ENCODE data around the gene MRPL14.
A peak's percentile ranks its signal among the peaks of the same experiment; 100 is the strongest.

Gene MRPL14

GRCh38 chr6:44072959-44073611, 54.2 kb downstream of the MRPL14 start:
- TF ChIP-seq, protein P1, sequence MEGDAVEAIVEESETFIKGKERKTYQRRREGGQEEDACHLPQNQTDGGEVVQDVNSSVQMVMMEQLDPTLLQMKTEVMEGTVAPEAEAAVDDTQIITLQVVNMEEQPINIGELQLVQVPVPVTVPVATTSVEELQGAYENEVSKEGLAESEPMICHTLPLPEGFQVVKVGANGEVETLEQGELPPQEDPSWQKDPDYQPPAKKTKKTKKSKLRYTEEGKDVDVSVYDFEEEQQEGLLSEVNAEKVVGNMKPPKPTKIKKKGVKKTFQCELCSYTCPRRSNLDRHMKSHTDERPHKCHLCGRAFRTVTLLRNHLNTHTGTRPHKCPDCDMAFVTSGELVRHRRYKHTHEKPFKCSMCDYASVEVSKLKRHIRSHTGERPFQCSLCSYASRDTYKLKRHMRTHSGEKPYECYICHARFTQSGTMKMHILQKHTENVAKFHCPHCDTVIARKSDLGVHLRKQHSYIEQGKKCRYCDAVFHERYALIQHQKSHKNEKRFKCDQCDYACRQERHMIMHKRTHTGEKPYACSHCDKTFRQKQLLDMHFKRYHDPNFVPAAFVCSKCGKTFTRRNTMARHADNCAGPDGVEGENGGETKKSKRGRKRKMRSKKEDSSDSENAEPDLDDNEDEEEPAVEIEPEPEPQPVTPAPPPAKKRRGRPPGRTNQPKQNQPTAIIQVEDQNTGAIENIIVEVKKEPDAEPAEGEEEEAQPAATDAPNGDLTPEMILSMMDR (conservative IDR thresholded peaks at IDR 0.05; ENCODE audit: low read depth): no peak

DNA sequence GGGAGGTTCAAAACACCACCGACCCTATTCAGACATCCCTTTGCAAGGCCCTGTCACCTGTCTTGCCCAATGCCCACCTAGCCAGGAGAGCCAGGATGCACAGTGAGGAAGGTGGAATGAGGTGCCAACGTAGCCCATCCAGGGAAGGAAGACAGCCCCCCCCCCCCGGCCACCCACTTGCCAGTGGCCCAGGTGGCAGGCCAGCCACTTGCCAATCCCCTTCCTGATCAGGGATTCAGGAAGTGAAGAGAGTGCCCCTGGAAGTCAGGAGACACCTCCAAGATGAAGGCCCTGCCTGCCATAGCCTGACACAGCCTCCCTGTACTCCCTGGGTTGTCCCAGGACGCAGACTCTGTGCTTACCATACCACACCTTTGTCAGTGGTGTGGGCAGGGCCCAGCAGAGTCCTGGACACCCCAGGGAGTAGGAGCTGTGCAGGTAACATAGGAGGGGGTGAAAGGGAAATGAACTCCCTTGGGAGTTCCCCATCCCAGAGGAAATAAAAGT, 54.7 kb downstream of the MRPL14 start:
- POLR2A ChIA-PET (ENCODE audit: low non-redundant PET): interaction anchor here (0.7 kb wide), 1 partner anchor 301 kb away, joined by 6 read pairs; no protein-coding TSS in a partner anchor
- CTCF ChIA-PET: interaction anchor here (0.6 kb wide), 1 partner anchor 61 kb away, joined by 3 read pairs; no protein-coding TSS in a partner anchor
- peak overlapping the region; percentile 65 for H3K27ac ChIP-seq
- TF ChIP-seq, protein P1 (conservative IDR thresholded peaks at IDR 0.05; ENCODE audit: low read depth): no peak
- DNase-seq (ENCODE audit: low spot score): no peak

More at GRCh38 chr6:44072959-44073611, 54.2 kb downstream of the MRPL14 start:
- ChIA-PET POLR2A (ENCODE audit: low non-redundant PET) (interaction anchor here (0.7 kb wide), 1 partner anchor 302 kb away, joined by 6 read pairs; no protein-coding TSS in a partner anchor), CTCF (interaction anchor here (0.6 to 2.8 kb wide), 6 partner anchors 8 to 406 kb away, joined by 3 to 16 read pairs (median 8); partner anchors contain the start of gene VEGFA)
- DNase-seq (ENCODE audit: low spot score): peak; percentile 76
- H3K27ac ChIP-seq: peak overlapping the region; percentile 65

GRCh38 chr6:44071670-44072451, 55.4 kb downstream of the MRPL14 start:
- POLR2A ChIA-PET (ENCODE audit: low non-redundant PET): no interaction called here
- TF ChIP-seq, protein P1 (conservative IDR thresholded peaks at IDR 0.05; ENCODE audit: low read depth): no peak
- CTCF ChIA-PET: no interaction called here
- peak overlapping the region; percentile 65 for H3K27ac ChIP-seq
- no peak for DNase-seq (ENCODE audit: low spot score)

DNA sequence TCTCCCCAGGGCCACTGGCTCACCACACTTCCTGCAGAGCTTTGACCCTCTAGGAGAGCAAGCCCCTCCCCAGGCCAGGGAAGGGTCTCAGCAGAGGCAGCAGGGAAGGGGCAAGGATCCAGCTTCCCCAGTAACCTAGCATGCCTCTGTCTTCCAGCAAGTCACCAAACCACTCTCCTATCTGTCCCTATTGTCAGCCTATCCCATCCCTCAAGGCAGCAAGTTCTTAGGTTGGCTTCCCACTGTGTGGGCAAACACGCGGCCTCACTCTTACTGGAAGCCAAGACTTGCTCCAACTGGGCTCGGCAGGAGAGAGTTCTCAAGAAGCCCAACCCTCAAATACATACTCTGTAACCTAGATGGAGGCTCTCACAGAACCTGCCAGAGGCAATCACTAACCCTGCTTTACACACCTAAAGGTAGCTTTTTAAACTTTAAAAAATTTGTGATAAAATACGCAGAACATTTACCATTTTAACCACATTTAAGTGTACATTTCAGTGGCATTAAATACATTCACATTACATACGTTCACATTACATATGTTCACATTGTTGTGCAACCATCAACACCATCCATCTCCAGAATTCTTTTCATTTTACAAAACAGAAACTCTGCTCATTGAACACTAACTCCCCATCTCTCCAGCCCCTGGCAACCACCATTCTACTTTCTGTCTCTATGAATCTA, 58.5 kb downstream of the MRPL14 start:
- no peak for DNase-seq (ENCODE audit: low spot score)
- POLR2A ChIA-PET (ENCODE audit: low non-redundant PET): no interaction called here
- TF ChIP-seq, protein P1 (conservative IDR thresholded peaks at IDR 0.05; ENCODE audit: low read depth): no peak
- no peak overlapping the region for H3K27ac ChIP-seq
- CTCF ChIA-PET: interaction anchor here (0.9 to 1.0 kb wide), 2 partner anchors 10 to 401 kb away, joined by 3 to 4 read pairs; no protein-coding TSS in a partner anchor

DNA sequence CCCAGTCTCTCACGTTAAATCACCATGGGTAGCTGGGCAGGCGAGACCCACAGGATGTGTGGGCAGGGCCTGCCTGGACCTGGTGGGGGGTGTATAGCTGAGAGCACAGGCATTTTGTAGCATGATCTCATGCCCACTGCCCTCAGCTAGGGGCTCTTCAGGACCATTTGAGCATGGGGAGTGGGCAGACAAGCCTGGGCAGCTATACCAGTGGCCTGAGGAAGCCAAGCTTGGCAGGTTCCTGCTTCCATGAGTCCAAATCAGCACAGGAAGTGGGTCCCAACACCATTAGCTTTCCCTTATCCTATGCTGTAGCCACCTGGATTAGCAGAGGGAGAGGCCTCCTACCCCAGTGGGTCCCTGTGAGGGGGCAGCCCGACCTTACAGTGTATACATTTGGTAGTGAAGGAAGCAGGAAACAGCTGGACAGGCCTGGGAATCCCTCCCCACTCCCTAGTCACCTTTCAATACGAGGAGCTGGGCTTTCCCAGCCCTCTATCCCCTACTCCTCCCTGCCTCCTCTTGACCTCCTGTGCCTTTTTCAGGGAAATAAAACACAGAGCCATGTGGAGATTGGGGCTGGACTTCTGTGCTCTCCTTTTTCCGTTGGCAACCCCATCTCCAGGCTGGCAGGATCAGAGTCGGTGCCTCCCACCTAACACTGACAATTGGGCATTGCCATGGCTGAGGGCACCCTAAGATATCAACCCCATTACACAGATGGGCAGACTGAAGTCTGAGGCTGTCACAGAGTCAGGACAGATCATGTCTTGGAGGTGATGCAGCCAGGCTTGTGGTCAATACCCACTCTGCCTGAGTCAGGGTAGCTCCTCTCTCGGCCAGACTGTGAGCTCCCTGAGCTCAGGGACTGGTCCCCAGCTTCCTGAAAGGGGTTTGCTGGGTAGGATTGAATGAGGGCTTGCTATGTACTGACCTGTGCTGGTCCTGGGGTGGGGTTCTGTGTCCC, 59.8 kb downstream of the MRPL14 start:
- ChIA-PET CTCF (interaction anchor here (0.6 to 1.0 kb wide), 3 partner anchors 12 to 298 kb away, joined by 3 to 4 read pairs (median 3); no protein-coding TSS in a partner anchor), POLR2A (ENCODE audit: low non-redundant PET) (no interaction called here)
- TF ChIP-seq, protein P1 (conservative IDR thresholded peaks at IDR 0.05; ENCODE audit: low read depth): no peak
- peak overlapping the region; percentile 6; the same call in 1 of the 2 replicates for H3K27ac ChIP-seq
- no peak for DNase-seq (ENCODE audit: low spot score)

Data from RWPE1 (cell line).